Activated naive CD8-positive, alpha-beta T cell (primary cell): ENCODE measurements around the gene EPHA2.

Experiments used
- H3K27ac Mint-ChIP-seq: one replicate; pipeline ENCODE4 v1.8.0; 2021; ENCODE audit warnings: mixed read lengths
- H3K27me3 Mint-ChIP-seq: one replicate; pipeline ENCODE4 v1.8.0; 2021; ENCODE audit warnings: mixed read lengths
- H3K36me3 Mint-ChIP-seq: one replicate; pipeline ENCODE4 v1.8.0; 2021; ENCODE audit warnings: mixed read lengths
- H3K4me1 Mint-ChIP-seq: one replicate; pipeline ENCODE4 v1.8.0; 2021; ENCODE audit warnings: low read depth, mixed read lengths
- H3K4me3 Mint-ChIP-seq: one replicate; pipeline ENCODE4 v1.8.0; 2021; ENCODE audit warnings: mild to moderate bottlenecking, mixed read lengths
- H3K9me3 Mint-ChIP-seq: one replicate; pipeline ENCODE4 v1.8.0; 2021; ENCODE audit warnings: low read depth, mixed read lengths

Gene EPHA2

DNA sequence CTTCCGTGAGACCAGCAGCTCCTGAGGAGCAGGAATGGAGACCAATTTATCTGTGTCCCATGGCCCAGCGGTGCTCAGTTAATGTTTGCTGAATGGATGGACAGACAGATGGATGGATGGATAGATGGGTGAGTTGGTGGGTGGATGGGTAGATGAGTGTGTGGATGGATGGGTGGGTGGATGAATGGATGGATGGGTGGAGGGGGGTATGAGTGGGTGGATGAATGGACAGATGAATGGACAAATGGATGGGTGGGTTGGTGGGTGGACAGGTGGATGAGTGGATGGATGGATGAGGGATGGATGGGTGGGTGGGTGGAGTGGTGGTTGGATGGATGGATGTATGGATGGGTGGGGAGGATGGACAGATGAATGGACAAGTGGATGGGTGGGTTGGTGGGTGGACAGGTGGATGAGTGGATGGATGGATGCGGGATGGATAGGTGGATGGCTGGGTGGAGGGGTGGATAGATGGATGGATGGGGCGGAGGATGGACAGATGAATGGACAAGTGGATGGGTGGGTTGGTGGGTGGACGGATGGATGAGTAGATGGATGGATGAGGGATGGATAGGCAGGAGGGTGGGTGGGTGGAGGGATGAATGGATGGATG, 13.4 kb downstream of the EPHA2 start:
- no peak overlapping the region for H3K4me3 Mint-ChIP-seq
- H3K9me3 Mint-ChIP-seq: no peaks in the 10 kb centered on the region
- no peaks in the 10 kb centered on the region for H3K36me3 Mint-ChIP-seq
- H3K27me3 Mint-ChIP-seq: no peaks in the 10 kb centered on the region
- H3K27ac Mint-ChIP-seq: no peak overlapping the region
- peaks cover 7% of the 10 kb centered on the region for H3K4me1 Mint-ChIP-seq

DNA sequence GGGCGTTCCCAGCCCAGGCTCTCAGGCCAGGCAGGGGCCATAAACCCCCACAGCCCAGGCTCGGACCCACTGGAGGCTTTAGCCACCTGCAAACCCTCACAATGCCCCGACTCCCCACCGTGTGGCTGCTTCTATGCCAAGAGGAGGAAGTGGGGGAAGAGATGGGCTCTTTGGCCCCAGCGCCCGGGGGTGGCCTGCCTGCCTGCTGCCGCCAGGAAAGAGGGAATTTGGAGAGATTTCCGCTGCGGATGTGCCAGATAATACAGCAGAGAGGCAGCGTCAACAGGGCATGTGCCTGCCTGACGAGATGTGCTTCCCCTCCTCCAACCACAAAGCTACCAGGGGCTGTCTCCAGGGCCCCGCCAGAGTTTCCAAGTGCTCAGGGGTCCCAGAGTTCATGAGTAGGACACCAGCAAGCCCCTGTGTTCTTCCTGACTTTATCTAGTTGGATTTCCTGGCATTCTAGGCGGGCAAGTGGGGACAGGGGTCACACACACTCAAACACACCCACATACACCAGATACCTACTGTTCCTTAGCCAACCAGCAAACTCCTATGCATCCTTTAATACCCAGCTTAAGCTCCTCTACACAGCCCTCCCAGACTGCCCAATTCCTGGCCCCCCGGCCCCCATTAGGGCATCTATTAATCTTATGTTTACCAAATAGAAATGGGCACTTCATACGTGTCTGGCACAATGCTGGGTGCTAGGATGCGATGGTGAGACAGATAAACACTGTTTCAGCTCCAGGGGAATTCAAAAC, 14.1 kb downstream of the EPHA2 start:
- Mint-ChIP-seq H3K9me3 (no peaks in the 10 kb centered on the region), H3K27me3 (no peaks in the 10 kb centered on the region), H3K4me3 (no peak overlapping the region), H3K27ac (no peak overlapping the region), H3K36me3 (no peaks in the 10 kb centered on the region), H3K4me1 (peaks cover 7% of the 10 kb centered on the region)

GRCh38 chr1:16140068-16140596, 15.7 kb downstream of the EPHA2 start:
- Mint-ChIP-seq H3K4me1 (peaks cover 7% of the 10 kb centered on the region), H3K9me3 (no peaks in the 10 kb centered on the region), H3K36me3 (no peaks in the 10 kb centered on the region), H3K27ac (no peak overlapping the region), H3K4me3 (no peak overlapping the region), H3K27me3 (no peaks in the 10 kb centered on the region)

GRCh38 chr1:16139473-16139962, 16.4 kb downstream of the EPHA2 start:
- H3K36me3 Mint-ChIP-seq: no peaks in the 10 kb centered on the region

GRCh38 chr1:16138772-16139221, 17.1 kb downstream of the EPHA2 start:
- H3K27ac Mint-ChIP-seq: no peak overlapping the region
- no peaks in the 10 kb centered on the region for H3K9me3 Mint-ChIP-seq
- H3K4me3 Mint-ChIP-seq: no peak overlapping the region
- H3K36me3 Mint-ChIP-seq: no peaks in the 10 kb centered on the region
- peaks cover 7% of the 10 kb centered on the region for H3K4me1 Mint-ChIP-seq
- no peaks in the 10 kb centered on the region for H3K27me3 Mint-ChIP-seq

More at GRCh38 chr1:16139473-16139962, 16.4 kb downstream of the EPHA2 start:
- no peaks in the 10 kb centered on the region for H3K9me3 Mint-ChIP-seq
- no peak overlapping the region for H3K4me3 Mint-ChIP-seq
- H3K27ac Mint-ChIP-seq: no peak overlapping the region
- H3K4me1 Mint-ChIP-seq: peaks cover 7% of the 10 kb centered on the region
- H3K27me3 Mint-ChIP-seq: no peaks in the 10 kb centered on the region

DNA sequence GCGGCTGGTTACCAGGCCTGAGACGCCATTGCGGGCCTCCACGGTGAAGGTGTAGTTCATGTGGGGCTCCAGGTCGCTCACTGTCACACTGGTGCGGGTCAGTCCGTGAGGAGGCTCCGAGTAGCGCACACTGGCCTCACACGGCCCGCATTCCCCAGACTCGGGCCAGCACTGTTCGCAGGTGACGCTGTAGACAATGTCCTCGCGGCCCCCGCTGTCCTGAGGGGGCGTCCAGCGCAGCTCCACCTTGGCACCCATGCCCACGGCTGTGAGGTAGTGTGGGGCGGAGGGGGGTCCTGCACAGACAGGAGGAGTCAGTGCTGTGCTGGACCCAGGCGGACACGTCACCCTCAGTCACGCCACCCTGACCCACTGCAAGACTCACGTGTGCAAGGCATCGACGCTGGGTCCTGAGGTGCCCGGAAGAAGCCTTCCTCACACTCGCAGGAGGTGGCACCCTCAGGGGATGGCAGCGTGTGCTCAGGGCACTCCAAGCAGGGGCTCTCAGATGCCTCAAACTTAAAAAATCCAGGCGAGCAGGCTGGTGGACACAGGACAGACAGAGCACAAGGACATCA, 17.9 kb downstream of the EPHA2 start:
- Mint-ChIP-seq H3K9me3 (no peaks in the 10 kb centered on the region), H3K4me3 (no peak overlapping the region), H3K27ac (no peak overlapping the region), H3K4me1 (peaks cover 7% of the 10 kb centered on the region), H3K27me3 (no peaks in the 10 kb centered on the region), H3K36me3 (no peaks in the 10 kb centered on the region)

GRCh38 chr1:16135501-16135900, 20.4 kb downstream of the EPHA2 start:
- no peak overlapping the region for H3K4me3 Mint-ChIP-seq
- H3K27me3 Mint-ChIP-seq: no peaks in the 10 kb centered on the region
- H3K36me3 Mint-ChIP-seq: no peaks in the 10 kb centered on the region
- H3K9me3 Mint-ChIP-seq: no peaks in the 10 kb centered on the region
- H3K4me1 Mint-ChIP-seq: no peaks in the 10 kb centered on the region
- H3K27ac Mint-ChIP-seq: no peak overlapping the region

GRCh38 chr1:16134906-16135305, 21.0 kb downstream of the EPHA2 start:
- Mint-ChIP-seq H3K4me1 (no peaks in the 10 kb centered on the region), H3K27ac (no peak overlapping the region), H3K27me3 (no peaks in the 10 kb centered on the region), H3K9me3 (no peaks in the 10 kb centered on the region), H3K4me3 (no peak overlapping the region), H3K36me3 (no peaks in the 10 kb centered on the region)

DNA sequence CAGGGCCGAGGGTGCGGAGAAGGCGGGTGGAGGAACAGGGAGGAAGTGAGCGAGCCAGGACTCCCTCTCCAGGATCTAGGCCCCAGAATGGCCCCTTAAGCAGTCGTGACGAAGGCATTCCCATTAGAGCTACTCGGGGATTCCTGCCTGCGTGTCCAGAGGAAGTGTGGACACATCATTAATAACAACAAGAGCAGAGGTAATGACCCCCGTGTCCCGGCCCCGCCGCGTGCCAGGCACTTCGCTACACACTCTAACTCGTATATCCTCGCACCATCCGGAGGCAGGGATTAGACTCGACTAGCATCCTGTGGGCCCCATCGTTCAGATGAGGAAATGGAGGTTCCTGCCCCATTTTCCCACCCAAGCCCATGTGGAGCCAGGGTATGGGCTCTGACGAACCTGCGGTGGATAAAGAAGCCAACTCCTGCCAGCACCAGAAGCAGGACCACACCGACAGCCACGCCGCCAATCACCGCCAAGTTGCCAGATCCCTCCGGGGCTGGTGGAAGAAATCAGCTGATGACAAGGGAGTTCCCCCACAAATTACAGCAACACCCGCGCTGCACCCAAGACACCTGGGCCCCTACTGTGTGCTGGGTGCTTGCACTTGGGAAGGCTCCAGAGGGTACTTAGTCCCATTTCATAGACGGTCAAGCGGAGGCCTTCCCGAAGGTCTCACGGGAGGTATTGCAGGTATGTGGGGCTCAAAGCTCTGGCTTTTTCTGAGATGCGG, 21.6 kb downstream of the EPHA2 start:
- no peaks in the 10 kb centered on the region for H3K27me3 Mint-ChIP-seq
- no peak overlapping the region for H3K27ac Mint-ChIP-seq
- H3K9me3 Mint-ChIP-seq: no peaks in the 10 kb centered on the region
- H3K36me3 Mint-ChIP-seq: no peaks in the 10 kb centered on the region
- no peaks in the 10 kb centered on the region for H3K4me1 Mint-ChIP-seq
- H3K4me3 Mint-ChIP-seq: no peak overlapping the region

DNA sequence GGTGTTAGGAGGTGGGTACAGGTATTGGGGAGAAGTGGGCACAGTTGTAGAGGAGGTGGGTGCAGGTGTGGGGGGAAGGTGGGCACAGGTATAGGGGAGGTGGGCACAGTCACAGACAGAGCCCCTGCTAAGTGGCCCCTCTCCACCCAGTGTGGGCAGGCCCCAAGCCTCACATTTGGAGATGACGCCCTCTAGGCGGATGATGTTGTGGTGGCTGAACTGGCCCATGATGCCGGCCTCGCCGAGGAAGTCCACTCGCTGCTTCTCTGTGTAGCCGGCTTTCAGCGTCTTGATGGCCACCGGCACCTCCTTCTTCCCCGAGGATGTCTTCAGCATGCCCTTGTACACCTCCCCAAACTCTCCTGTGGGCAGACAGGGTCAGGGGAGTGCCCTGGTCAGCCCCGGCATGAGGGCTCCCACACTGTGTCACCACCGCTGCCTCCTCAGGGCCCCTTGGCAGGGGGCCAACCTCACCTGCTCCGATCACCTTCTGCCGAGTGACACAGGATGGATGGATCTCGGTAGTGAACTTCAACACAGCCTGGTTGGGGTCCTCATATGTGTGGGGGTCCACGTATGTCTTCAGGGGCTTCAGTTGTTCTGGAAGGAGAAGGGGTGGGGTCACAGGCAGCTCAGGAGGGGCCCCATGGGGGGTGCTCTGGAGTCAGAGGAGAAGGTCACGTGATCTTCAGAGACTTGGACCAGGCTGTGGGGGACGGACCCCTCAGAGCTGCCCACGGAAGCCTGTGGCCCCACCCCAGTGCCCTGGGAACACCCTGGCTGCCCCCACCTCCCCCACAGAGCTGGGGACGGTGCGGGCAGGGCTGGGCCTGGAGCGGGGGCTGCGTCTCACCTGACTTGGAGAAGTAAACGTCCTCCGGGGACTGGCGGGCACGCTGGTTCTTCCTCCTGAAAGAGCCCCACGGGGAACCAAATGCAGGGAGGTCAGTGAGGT, 22.6 kb downstream of the EPHA2 start:
- no peaks in the 10 kb centered on the region for H3K27me3 Mint-ChIP-seq

GRCh38 chr1:16132325-16132785, 23.5 kb downstream of the EPHA2 start:
- Mint-ChIP-seq H3K36me3 (no peaks in the 10 kb centered on the region), H3K4me1 (no peaks in the 10 kb centered on the region), H3K9me3 (no peaks in the 10 kb centered on the region), H3K27me3 (no peaks in the 10 kb centered on the region), H3K4me3 (no peak overlapping the region), H3K27ac (no peak overlapping the region)

More for the DNA sequence above, 22.6 kb downstream of the EPHA2 start:
- no peaks in the 10 kb centered on the region for H3K4me1 Mint-ChIP-seq
- no peak overlapping the region for H3K27ac Mint-ChIP-seq
- no peaks in the 10 kb centered on the region for H3K9me3 Mint-ChIP-seq
- H3K4me3 Mint-ChIP-seq: no peak overlapping the region
- H3K36me3 Mint-ChIP-seq: no peaks in the 10 kb centered on the region

- Mint-ChIP-seq H3K27ac (no peak overlapping the region), H3K27me3 (no peaks in the 10 kb centered on the region), H3K9me3 (no peaks in the 10 kb centered on the region), H3K4me3 (no peak overlapping the region), H3K4me1 (no peaks in the 10 kb centered on the region), H3K36me3 (no peaks in the 10 kb centered on the region)
Observed at GRCh38 chr1:16131636-16132324, 24.1 kb downstream of the EPHA2 start.

- Mint-ChIP-seq H3K4me1 (no peaks in the 10 kb centered on the region), H3K27me3 (no peaks in the 10 kb centered on the region), H3K4me3 (no peak overlapping the region)
Observed at GRCh38 chr1:16130827-16131226, 25.0 kb downstream of the EPHA2 start.

More at GRCh38 chr1:16130827-16131226, 25.0 kb downstream of the EPHA2 start:
- no peak overlapping the region for H3K27ac Mint-ChIP-seq
- no peaks in the 10 kb centered on the region for H3K36me3 Mint-ChIP-seq
- H3K9me3 Mint-ChIP-seq: no peaks in the 10 kb centered on the region
